Left renal cortex interstitium (tissue), 4 donors: Measurements from ENCODE around the gene ZNF786. TPM values are rescaled to one million over a fixed set of nuclear protein-coding genes. Genes with fewer than 3 reads are reported as not detected.
A peak's percentile ranks its signal among the peaks of the same experiment; 100 is the strongest.
"Not testable (repeated sequence)": the region's sequence is repeated elsewhere in the genome, so short reads cannot be mapped to it uniquely, and the experiment has no call there.

Experiments
- DNase-seq, 4 donors: peaks; one replicate each; pipeline ENCODE4 v3.0.0-alpha.2; 2013; ENCODE audit warnings: low read depth in 4 of 4, low spot score in 2 of 4, missing footprints in 1 of 4
- polyA plus RNA-seq, 4 donors: library from polyadenylated mRNA; unstranded; fragments of 120-200 nt; gene quantifications; one replicate each; pipeline ENCODE4 v1.2.1, GENCODE V29; 2013; ENCODE audit not compliant: insufficient read length in 4 of 4

The ZNF786 gene
- polyA plus RNA-seq, 4 donors: 8.9 to 12.4 (median 10.0) TPM

- DNase-seq: not testable (repeated sequence)
Measured at GRCh38 chr7:149038641-149039040, 51.9 kb downstream of the ZNF786 start.

GRCh38 chr7:149036676-149037075 lies 53.8 kb downstream of the ZNF786 start:
- no peak for DNase-seq

- no peak for DNase-seq
Measured at GRCh38 chr7:149031353-149031910, 59.1 kb downstream of the ZNF786 start.

- not testable (repeated sequence) for DNase-seq
Measured at GRCh38 chr7:149030439-149030838, 60.1 kb downstream of the ZNF786 start.

- peak; percentile 90 to 99 (median 96) for DNase-seq
Measured at GRCh38 chr7:149028346-149029109, 62.0 kb downstream of the ZNF786 start, which contains the start of gene PDIA4. Gene PDIA4 (minus strand): TSS chr7:149028505. CDS start chr7:149028408, 97 bp downstream.

- peak in 1 of 4 donors; percentile 23 for DNase-seq
Measured at GRCh38 chr7:149027611-149028345, 62.7 kb downstream of the ZNF786 start.

GRCh38 chr7:149027055-149027454 lies 63.5 kb downstream of the ZNF786 start:
- no peak for DNase-seq

- DNase-seq: no peak
Measured at GRCh38 chr7:149023662-149024061, 66.9 kb downstream of the ZNF786 start.

- DNase-seq: no peak
Measured at GRCh38 chr7:149022756-149023360, 67.7 kb downstream of the ZNF786 start.

- no peak for DNase-seq
Measured at GRCh38 chr7:149021725-149022062, 68.8 kb downstream of the ZNF786 start.

- no peak for DNase-seq
Measured at GRCh38 chr7:149020483-149020882, 70.0 kb downstream of the ZNF786 start.

Other genes starting within 250 kb of the ZNF786 start
- 10 to 100 TPM; 30.8 to 52.0 (median 40.9) TPM for gene EZH2, start 206.4 kb downstream of the ZNF786 start, polyA plus RNA-seq
- 100 to 1,000 TPM; 161 to 197 (median 188) TPM for gene PDIA4, start 62.2 kb downstream of the ZNF786 start, polyA plus RNA-seq
- gene ZNF425, start 35.6 kb upstream of the ZNF786 start, polyA plus RNA-seq: 1 to 10 TPM; 5.7 to 8.3 (median 7.2) TPM
- gene ZNF398, start 56.7 kb upstream of the ZNF786 start, polyA plus RNA-seq: 10 to 100 TPM; 13.4 to 14.9 (median 14.2) TPM
- gene ZNF282, start 104.8 kb upstream of the ZNF786 start, polyA plus RNA-seq: 10 to 100 TPM; 23.4 to 31.1 (median 30.1) TPM
- gene ZNF212, start 148.9 kb upstream of the ZNF786 start, polyA plus RNA-seq: 10 to 100 TPM; 15.6 to 21.3 (median 18.7) TPM
- 10 to 100 TPM; 10.5 to 20.1 (median 15.8) TPM for gene ZNF783, start 171.5 kb upstream of the ZNF786 start, polyA plus RNA-seq